DMS79 treated with DMSO at 0.1 percent for 48 hours (cell line): ENCODE measurements around the gene LIPG.
"Not testable (repeated sequence)": the region's sequence is repeated elsewhere in the genome, so short reads cannot be mapped to it uniquely, and the experiment has no call there.

ENCODE experiments used
- DNase-seq: peaks from one replicate; lab custom pipeline; 2025; lab: John Stamatoyannopoulos, UW

Gene LIPG

GRCh38 chr18:49561289-49562193, at the start of gene LIPG:
LIPG (plus strand) TSS chr18:49562057; CDS start chr18:49562309, 252 bp downstream.
- DNase-seq, result peak; percentile 95

GRCh38 chr18:49512876-49513275, 49.0 kb upstream of the LIPG start:
- DNase-seq, result not testable (repeated sequence)

GRCh38 chr18:49514577-49514976, 47.3 kb upstream of the LIPG start:
- no peak for DNase-seq

- DNase-seq, result not testable (repeated sequence)
Measured at GRCh38 chr18:49515003-49515402, 46.9 kb upstream of the LIPG start.

DNA sequence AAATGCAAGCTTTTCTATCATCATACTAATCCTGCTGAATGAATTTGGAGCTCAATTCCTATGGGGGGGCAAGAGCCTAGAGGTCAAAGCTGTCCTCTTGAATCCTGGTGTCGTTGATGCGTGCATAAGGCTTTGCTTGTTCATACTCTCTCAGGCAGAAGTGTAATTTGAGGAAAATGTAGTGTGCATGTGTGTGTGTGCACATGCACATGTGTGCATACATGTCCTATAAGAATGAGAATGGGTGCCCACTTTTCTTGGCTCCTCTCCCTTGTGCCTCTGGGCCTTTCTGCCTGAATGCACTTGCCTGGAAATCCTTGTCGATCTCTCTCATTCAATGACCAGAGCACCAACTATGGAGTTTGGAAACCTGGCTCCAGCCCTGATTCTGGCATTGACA, 46.3 kb upstream of the LIPG start:
- DNase-seq, result no peak

GRCh38 chr18:49517483-49517882, 44.4 kb upstream of the LIPG start:
- DNase-seq, result no peak

DNA sequence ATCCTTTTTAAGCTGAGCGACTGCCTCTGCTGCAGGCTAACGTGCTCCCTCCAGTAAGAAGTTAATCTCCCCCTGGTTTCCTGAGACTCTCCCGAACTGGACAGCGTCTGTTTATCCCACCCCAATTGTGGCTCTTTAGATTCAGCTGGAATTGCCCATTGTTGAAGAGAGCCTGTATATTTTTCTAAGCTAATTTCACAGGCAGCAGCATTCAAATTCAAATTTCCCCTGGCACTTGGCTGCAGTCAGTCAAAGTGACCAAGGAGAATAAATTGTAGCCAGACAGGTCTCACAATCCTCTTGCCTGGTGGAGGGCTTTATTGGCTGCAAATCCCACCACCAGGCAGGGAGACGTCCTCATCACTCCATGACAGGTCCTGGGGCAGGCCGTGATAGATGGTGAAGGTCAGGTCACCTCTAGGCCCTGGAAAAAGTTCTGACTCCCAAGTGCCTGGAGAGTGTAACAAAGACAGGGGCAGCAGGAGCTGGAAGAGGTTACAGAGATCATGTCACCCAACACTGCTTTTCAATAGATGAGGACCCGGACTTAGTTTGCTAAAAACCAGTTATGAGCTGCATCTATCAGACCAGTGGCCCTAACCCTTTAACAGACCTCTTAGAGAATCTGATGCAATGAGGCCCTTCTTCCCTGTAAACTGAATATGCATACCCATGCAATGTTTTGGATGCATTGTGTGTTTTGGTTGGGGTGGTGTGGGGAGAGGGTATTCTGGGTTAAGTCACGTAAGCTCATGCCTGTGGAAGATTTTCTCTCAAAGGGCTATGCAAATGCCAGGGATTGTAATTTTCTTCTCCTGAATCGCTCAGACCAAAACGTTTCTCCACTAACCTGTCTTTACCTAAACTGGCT, 42.5 kb upstream of the LIPG start:
- DNase-seq, result no peak

DNA sequence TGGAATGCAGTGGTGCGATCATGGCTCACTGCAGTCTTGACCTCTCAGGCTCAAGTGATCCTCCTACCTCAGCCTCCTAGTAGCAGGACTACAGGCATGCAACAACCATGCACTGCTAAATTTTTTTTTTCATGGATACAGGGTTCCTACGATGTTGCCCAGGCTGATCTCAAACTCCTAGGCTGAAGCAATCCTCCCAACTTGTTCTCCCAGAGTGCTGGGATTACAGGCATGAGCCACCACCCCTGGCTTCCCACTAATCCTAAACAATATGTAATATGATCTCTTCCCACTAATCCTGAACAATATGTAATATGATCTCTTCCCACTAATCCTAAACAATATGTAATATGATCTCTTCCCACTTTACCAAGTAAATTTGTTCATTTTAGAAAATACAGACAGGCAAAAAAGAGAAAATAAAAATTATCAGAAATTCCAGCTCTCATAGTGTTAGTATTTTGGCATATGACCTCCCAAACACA, 41.2 kb upstream of the LIPG start:
- DNase-seq, result peak; percentile 44

GRCh38 chr18:49521216-49521835, 40.5 kb upstream of the LIPG start:
- peak; percentile 81 for DNase-seq

GRCh38 chr18:49523580-49524093, 38.2 kb upstream of the LIPG start:
- not testable (repeated sequence) for DNase-seq

- DNase-seq, result no peak
Measured at GRCh38 chr18:49524349-49524748, 37.5 kb upstream of the LIPG start.

DNA sequence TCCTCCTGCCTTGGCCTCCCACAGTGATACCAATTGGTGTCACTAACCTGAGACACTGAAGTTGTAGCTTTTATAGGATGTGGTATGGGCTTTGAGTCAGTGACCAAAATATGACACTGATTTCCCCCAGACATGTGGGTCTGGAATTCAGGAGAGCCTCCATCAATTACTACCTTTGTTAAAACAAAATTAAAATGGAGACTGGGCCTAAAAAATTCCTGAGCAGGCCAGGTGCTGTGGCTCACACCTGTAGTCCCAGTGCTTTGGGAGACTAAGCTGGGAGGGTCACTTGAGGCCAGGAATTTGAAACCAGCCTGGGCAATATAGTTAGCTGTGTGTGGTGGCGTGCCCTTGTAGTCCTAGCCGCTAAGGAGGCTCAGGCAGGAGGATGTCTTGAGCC, 36.9 kb upstream of the LIPG start:
- no peak for DNase-seq

DNA sequence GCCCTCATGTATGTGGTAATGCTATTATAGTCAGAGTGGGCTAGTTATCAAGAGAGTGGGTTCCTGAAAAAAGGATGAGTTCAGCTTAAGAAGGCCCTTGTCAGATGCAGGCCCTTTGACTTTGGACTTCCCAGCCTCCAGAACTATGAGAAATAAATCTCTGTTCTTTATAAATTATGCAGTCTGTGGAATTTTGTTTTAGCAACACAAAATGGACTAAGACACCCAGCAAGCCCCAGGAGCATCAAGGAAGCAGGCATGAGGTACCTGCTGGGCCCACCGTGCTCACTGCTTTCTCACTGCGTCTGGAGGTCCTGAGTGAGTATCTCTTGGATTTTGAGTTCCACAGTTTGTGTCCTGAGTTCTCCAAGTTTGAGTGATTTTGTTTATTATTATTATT, 35.9 kb upstream of the LIPG start:
- DNase-seq, result no peak

GRCh38 chr18:49527631-49528327, 34.1 kb upstream of the LIPG start:
- no peak for DNase-seq

DNA sequence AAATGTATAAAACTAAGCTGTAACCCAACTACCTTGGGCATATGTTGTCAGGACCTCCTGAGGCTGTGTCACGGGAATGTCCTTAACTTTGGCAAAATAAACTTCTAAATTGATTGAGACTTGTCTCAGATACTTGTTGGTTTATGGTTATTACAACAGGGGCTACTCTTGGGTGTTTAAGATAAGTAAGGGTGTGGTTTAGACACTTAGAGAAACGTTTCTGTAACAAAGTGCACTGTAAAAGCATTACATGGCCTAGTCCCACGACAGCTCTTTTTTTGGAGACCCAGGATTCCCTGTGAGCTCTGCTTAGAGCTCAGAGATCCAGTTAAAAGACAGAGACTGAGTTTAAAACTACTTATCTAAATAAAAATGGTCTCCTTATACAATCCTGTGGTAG, 32.3 kb upstream of the LIPG start:
- DNase-seq, result no peak

GRCh38 chr18:49531678-49532153, 30.1 kb upstream of the LIPG start:
- no peak for DNase-seq

- no peak for DNase-seq
Measured at GRCh38 chr18:49534846-49535601, 26.8 kb upstream of the LIPG start.

DNA sequence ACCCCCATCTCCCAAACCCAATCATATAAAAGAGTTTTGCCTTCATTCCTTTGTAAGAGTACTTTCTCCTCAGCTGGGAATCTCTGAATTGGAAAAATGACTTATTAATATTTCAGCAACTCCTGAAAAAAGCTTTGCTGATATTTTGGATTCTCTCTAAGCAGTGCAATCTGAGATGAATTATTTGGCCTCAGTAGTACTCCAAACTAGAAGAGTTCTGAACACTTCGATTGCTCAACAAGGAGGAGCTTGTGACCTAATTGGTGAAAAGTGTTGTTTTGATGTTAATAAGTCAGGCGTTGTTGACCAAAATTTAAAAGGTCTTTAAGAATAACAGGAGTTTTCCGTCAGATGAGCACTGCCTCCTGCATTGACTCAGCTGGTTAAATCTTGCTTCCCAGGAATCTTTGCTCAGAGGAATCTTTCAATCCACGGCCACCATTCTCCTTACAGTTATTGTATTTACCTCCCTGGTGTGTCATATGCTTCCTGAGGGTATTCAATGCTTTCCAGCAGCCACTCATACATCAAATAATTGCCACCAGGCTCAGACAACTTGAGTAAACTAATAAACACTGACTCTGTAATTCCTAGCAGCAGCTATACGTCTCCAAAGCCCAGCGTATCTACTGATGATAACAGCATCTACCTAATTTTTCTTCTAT, 24.5 kb upstream of the LIPG start:
- DNase-seq, result no peak

DNA sequence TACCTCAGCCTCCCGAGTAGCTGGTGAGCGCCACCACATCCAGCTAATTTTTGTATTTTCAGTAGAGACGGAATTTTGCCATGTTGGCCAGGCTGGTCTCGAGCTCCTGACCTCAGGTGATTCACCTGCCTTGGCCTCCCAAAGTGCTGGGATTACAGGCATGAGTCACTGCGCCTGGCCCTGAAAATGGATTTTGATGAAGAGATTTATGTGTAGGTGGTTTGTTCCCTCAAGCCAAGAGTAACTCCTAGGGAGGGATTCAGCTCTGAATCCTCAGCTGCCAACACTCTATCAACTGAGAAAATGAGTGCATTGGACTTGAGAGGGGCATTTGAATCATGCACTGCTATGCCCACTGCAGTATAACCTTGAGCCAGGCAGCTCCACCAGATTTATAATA, 17.5 kb upstream of the LIPG start:
- no peak for DNase-seq

- no peak for DNase-seq
Measured at GRCh38 chr18:49546278-49546677, 15.6 kb upstream of the LIPG start.
